HepG2 (cell line): ENCODE results near the gene TMEFF2. TPM values are rescaled to one million over a fixed set of nuclear protein-coding genes. Genes with fewer than 3 reads are reported as not detected.

Experiments
- ATAC-seq: fragments of 200-7000 bp; cut with Tn5 transposase; 3 replicates; pipeline ENCODE4 v1.9.1; 2020; ENCODE audit warnings: mild to moderate bottlenecking, moderate library complexity
- BruUV-seq: library from RNA; stranded (reverse); fragments of 400-500 nt; replicated peaks from 2 replicates; lab custom pipeline; 2021; lab: Mats Ljungman, UMichigan
- CTCF ChIA-PET: fragments of 300-600 bp; formaldehyde crosslinking; extraction: SDS; loops from one replicate; lab custom pipeline; 2021; ENCODE audit warnings: low total read pairs, inconsistent platforms, low intra/inter-chr PET ratio; lab: Yijun Ruan, JAX
- POLR2A ChIA-PET: fragments of 350-600 bp; sonication (Branson Sonifier 250); formaldehyde crosslinking; loops from one replicate; lab custom pipeline; 2020; ENCODE audit warnings: antibody characterized with exemption, inconsistent platforms; lab: Yijun Ruan, JAX
- DNase-seq: peaks from one replicate; pipeline ENCODE4 v3.0.0-alpha.2; 2015; ENCODE audit warnings: low spot score
- FAIRE-seq: peaks from 3 replicates; lab custom pipeline; 2011; peaks lifted over from hg19 to GRCh38; lab: Jason Lieb, UNC
- H2AFZ ChIP-seq: one replicate; pipeline ENCODE4 v1.6.1; 2011; ENCODE audit warnings: low read length, inconsistent platforms
- H3K27ac ChIP-seq: fragments of 300-600 bp; 3 replicates; pipeline ENCODE4 v1.8.0; 2011; ENCODE audit warnings: mixed run types, mild to moderate bottlenecking, mixed read lengths, low read length, inconsistent platforms; ENCODE audit not compliant: insufficient read depth; ENCODE audit errors: extremely low read length
- H3K27me3 ChIP-seq, 2 experiments: fragments of 200-600 bp in 1 of 2; 2 replicates in 1 of 2; 3 replicates in 1 of 2; pipeline versions ENCODE4 v1.6.0 to v1.8.0; 2011; ENCODE audit warnings: low read length in 2 of 2, mild to moderate bottlenecking in 2 of 2, moderate library complexity in 2 of 2, inconsistent platforms in 1 of 2; ENCODE audit not compliant: insufficient read depth in 2 of 2, control insufficient read depth in 1 of 2
- H3K36me3 ChIP-seq, 2 experiments: fragments of 200-600 bp in 1 of 2; replicated peaks in 1 of 2; 2 replicates in 1 of 2; 3 replicates in 1 of 2; pipeline versions ENCODE4 v1.5.1 to v1.8.0; 2011; ENCODE audit warnings: low read length in 2 of 2, inconsistent platforms in 1 of 2; ENCODE audit not compliant: insufficient read depth in 2 of 2, control insufficient read depth in 1 of 2
- H3K4me1 ChIP-seq: 2 replicates; pipeline ENCODE4 v1.5.1; 2012; ENCODE audit warnings: low read length, inconsistent platforms; ENCODE audit not compliant: insufficient read depth
- H3K4me2 ChIP-seq: 2 replicates; pipeline ENCODE4 v1.6.0; 2011; ENCODE audit warnings: low read depth, low read length, inconsistent platforms
- H3K4me3 ChIP-seq, 3 experiments: fragments of 200-600 bp in 1 of 3; sonication (generic), shearing (Covaris generic) in 1 of 3; replicated peaks in 1 of 3; 2 replicates each; pipeline ENCODE4 v1.5.1; 2011 to 2016; ENCODE audit warnings: low read length in 3 of 3, inconsistent platforms in 2 of 3, low read depth in 2 of 3, mild to moderate bottlenecking in 2 of 3, control low read depth in 1 of 3, mixed read lengths in 1 of 3; ENCODE audit not compliant: insufficient read depth in 1 of 3
- H3K79me2 ChIP-seq: one replicate; pipeline ENCODE4 v1.6.1; 2011; ENCODE audit warnings: low read length, inconsistent platforms; ENCODE audit not compliant: insufficient read depth
- H3K9ac ChIP-seq: 2 replicates; pipeline ENCODE4 v1.6.0; 2011; ENCODE audit warnings: mild to moderate bottlenecking, low read depth, low read length, inconsistent platforms; ENCODE audit not compliant: insufficient read depth
- H3K9me3 ChIP-seq: 2 replicates; pipeline ENCODE4 v1.5.1; 2012; ENCODE audit warnings: mild to moderate bottlenecking, low read length
- H4K20me1 ChIP-seq: 2 replicates; pipeline ENCODE4 v1.6.0; 2011; ENCODE audit warnings: inconsistent platforms, mild to moderate bottlenecking, low read length, moderate library complexity; ENCODE audit not compliant: insufficient read depth
- CEBPG ChIP-seq: IDR thresholded peaks from 2 replicates; pipeline ENCODE4 v1.6.1; 2016
- GATAD1 ChIP-seq: IDR thresholded peaks from 2 replicates; pipeline ENCODE4 v1.6.1; 2016; ENCODE audit warnings: missing genetic modification reagents, missing compliant biosample characterization
- JDP2 ChIP-seq: sonication (generic); formaldehyde crosslinking; IDR thresholded peaks from 2 replicates; pipeline ENCODE4 v1.8.1; 2022; ENCODE audit warnings: missing genetic modification reagents, borderline replicate concordance
- LCORL ChIP-seq, 2 experiments: fragments of 450-650 bp in 1 of 2; sonication (generic) in 1 of 2; formaldehyde crosslinking in 1 of 2; IDR thresholded peaks; 2 replicates each; pipeline versions ENCODE4 v1.5.0 to v1.6.1; 2017 to 2020; ENCODE audit warnings: antibody characterized with exemption in 1 of 2, missing genetic modification reagents in 1 of 2
- NFE2 ChIP-seq: sonication (generic); formaldehyde crosslinking; IDR thresholded peaks from 2 replicates; pipeline ENCODE4 v1.4.0; 2020; ENCODE audit warnings: missing genetic modification reagents
- RXRB ChIP-seq: IDR thresholded peaks from 2 replicates; pipeline ENCODE4 v1.6.1; 2016; ENCODE audit warnings: borderline replicate concordance, missing genetic modification reagents, missing compliant biosample characterization
- SP2 ChIP-seq: sonication (generic); formaldehyde crosslinking; IDR thresholded peaks from 2 replicates; pipeline ENCODE4 v1.5.1; 2020; ENCODE audit warnings: mild to moderate bottlenecking, missing genetic modification reagents
- STAG1 ChIP-seq: sonication (generic); formaldehyde crosslinking; IDR thresholded peaks from 2 replicates; pipeline ENCODE4 v1.4.0; 2020; ENCODE audit warnings: missing genetic modification reagents
- TEAD2 ChIP-seq: sonication (generic); formaldehyde crosslinking; IDR thresholded peaks from 2 replicates; pipeline ENCODE4 v1.9.0; 2021; ENCODE audit warnings: missing genetic modification reagents
- ZFAT ChIP-seq: sonication (generic); formaldehyde crosslinking; conservative IDR thresholded peaks from 2 replicates; pipeline ENCODE4 v1.8.1; 2023; ENCODE audit warnings: missing genetic modification reagents, inconsistent platforms
- ZNF292 ChIP-seq: sonication (generic); formaldehyde crosslinking; IDR thresholded peaks from 2 replicates; pipeline ENCODE4 v1.8.1; 2022; ENCODE audit warnings: mild to moderate bottlenecking, low read depth, missing genetic modification reagents, borderline replicate concordance
- ZNF530 ChIP-seq: sonication (generic); formaldehyde crosslinking; IDR thresholded peaks from 2 replicates; pipeline ENCODE4 v1.5.0; 2020; ENCODE audit warnings: low read depth, mild to moderate bottlenecking, missing genetic modification reagents
- ZNF598 ChIP-seq: sonication (generic); formaldehyde crosslinking; IDR thresholded peaks from 2 replicates; pipeline ENCODE4 v1.5.1; 2020; ENCODE audit warnings: mild to moderate bottlenecking, missing genetic modification reagents, borderline replicate concordance
- ZNF775 ChIP-seq: sonication (generic); formaldehyde crosslinking; IDR thresholded peaks from 2 replicates; pipeline ENCODE4 v1.4.0; 2020; ENCODE audit warnings: missing genetic modification reagents, mild to moderate bottlenecking, moderate library complexity, borderline replicate concordance
- ZNF839 ChIP-seq: sonication (generic); formaldehyde crosslinking; IDR thresholded peaks from 2 replicates; pipeline ENCODE4 v1.4.0; 2020; ENCODE audit warnings: missing genetic modification reagents, mild to moderate bottlenecking, borderline replicate concordance
- WGBS: methylation state at CpG from one replicate; pipeline ENCODE4 v1.1.6; 2017; ENCODE audit warnings: low lambda C conversion rate; 5-methylcytosine and 5-hydroxymethylcytosine counted together
- in situ Hi-C: cut with HindIII; loops from 2 replicates; pipeline ENCODE4 v1.10.0; 2017; ENCODE audit warnings: low pct_unique_long_range_greater_than_20kb; ENCODE audit not compliant: extremely low pct_ligation_motif_present
- intact Hi-C: fragments of 100-400 bp; cut with micrococcal nuclease; formaldehyde crosslinking; loops from one replicate; pipeline ENCODE4 v1.10.0; 2022; ENCODE audit not compliant: unreplicated experiment
- polyA plus RNA-seq, 8 experiments: library from polyadenylated mRNA; depleted of rRNA in 3 of 8; stranded (reverse) in 7 of 8; unstranded in 1 of 8; fragments of >200 nt; fragmentation: Illumina TruSeq in 4 of 8; extraction: Trizol in 4 of 8; gene quantifications; 2 replicates each; pipeline versions ENCODE4 v1.2.1 to v1.2.3, GENCODE V29; 2011 to 2016; ENCODE audit warnings: low read depth in 4 of 8, missing spikeins in 1 of 8, mixed read lengths in 1 of 8; ENCODE audit not compliant: insufficient read depth in 1 of 8
- total RNA-seq, 5 experiments: library from RNA; depleted of rRNA; stranded (reverse); fragments of >200 nt; fragmentation: Illumina TruSeq; extraction: Trizol; gene quantifications; 2 replicates each; pipeline ENCODE4 v1.2.3, GENCODE V29; 2016; ENCODE audit warnings: low read depth in 1 of 5
- TF ChIP-seq, protein P1 (sequence below): sonication (generic); formaldehyde crosslinking; IDR thresholded peaks from 2 replicates; pipeline ENCODE4 v1.5.1; 2020; ENCODE audit warnings: missing genetic modification reagents, mild to moderate bottlenecking, borderline replicate concordance
- TF ChIP-seq, protein P2 (sequence below): sonication (generic); formaldehyde crosslinking; IDR thresholded peaks from 2 replicates; pipeline ENCODE4 v1.5.0; 2020; ENCODE audit warnings: mild to moderate bottlenecking, missing genetic modification reagents

The TMEFF2 gene
- total and polyA plus RNA-seq, 2 of the 13 experiments (the other 11 are each of a cell fraction or from before 2014, with no cell fraction given): not detected

DNA sequence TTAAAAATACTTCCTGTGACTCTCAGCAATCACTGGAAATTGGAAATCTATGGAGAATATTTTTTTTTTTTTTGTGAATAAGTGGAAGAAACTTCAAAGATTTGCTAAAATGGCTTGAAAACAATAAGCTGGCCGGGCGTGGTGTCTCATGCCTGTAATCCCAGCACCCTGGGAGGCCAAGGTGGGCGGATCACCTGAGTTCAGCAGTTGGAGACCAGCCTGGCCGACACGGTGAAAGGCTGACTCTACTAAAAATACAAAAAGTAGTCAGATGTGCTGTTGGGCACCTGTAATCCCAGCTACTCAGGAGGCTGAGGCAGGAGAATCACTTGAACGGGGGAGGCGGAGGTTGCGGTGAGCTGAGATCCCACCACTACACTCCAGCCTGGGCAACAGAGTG, 192.3 kb downstream of the TMEFF2 start (continued):
- TF ChIP-seq JDP2 (CRISPR knock-in tag) (no peak), TEAD2 (CRISPR knock-in tag) (no peak), CEBPG (no peak), ZNF598 (CRISPR knock-in tag) (no peak), ZNF530 (CRISPR knock-in tag) (no peak), ZFAT (CRISPR knock-in tag) (no peak), ZNF292 (CRISPR knock-in tag) (no peak), SP2 (CRISPR knock-in tag) (no peak)

DNA sequence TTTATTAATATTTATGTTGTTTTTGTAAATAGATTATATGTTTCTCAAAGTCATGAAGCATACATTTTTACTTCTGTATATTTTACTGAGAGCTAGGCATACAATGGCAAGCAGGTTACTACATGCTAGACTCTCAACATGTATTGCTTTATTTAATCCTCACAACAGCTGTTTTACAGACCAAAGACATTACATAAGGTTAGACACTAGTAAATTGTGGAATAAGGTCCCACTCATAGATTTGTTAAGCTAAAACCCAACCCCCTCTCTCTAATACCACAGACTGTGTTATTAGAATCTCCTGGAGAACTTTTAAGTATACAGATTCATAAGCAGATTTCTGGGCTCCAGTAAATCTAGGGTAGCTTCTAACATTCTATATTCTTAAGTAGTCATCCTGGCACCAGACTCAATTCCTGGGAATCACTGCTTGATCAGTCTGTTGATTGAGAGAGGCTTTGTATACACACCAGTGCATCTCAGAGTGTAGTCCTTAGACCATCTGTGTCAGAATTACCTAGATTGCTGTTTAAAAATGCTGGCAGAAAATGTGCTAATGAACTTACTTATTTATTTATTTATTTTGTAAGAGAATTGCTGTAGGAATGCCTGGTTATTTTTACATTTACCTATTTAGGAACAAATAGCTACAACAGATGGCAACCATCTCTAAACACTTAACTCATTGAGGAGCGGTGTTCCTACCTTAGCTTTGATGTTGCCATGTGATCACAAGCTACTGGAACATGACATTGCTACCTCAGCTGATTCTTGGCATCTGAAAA, 194.3 kb downstream of the TMEFF2 start:
- CTCF ChIA-PET: no interaction called here
- ATAC-seq: no peak
- POLR2A ChIA-PET: no interaction called here
- Histone ChIP-seq H3K27me3 (no peaks in the 10 kb centered on the region), H3K36me3 (no peaks in the 10 kb centered on the region), H3K4me1 (peaks cover 12% of the 10 kb centered on the region), H3K9ac (no peak overlapping the region), H3K9me3 (no peaks in the 10 kb centered on the region), H3K79me2 (no peaks in the 10 kb centered on the region), H3K4me2 (no peak overlapping the region), H3K4me3 (no peak overlapping the region), H4K20me1 (no peaks in the 10 kb centered on the region), H3K27ac (no peak overlapping the region), H2AFZ (no peak overlapping the region)
- 33% methylated on average over 1 of the region's 1 CpG for WGBS
- in situ Hi-C loops: no loop called here
- intact Hi-C loops: no loop called here
- no TSS peak for BruUV-seq
- no peak for DNase-seq
- no peak for FAIRE-seq
- no peak for TF ChIP-seq LCORL (IDR thresholded peaks at IDR 0.05)
- TF ChIP-seq LCORL (CRISPR knock-in tag; IDR thresholded peaks at IDR 0.05): no peak
- no peak for TF ChIP-seq NFE2 (CRISPR knock-in tag)
- TF ChIP-seq STAG1 (CRISPR knock-in tag): no peak
- TF ChIP-seq GATAD1 (CRISPR knock-in tag): no peak
- no peak for TF ChIP-seq ZNF775 (CRISPR knock-in tag)
- no peak for TF ChIP-seq RXRB
- no peak for TF ChIP-seq ZNF839
- TF ChIP-seq, protein P1, sequence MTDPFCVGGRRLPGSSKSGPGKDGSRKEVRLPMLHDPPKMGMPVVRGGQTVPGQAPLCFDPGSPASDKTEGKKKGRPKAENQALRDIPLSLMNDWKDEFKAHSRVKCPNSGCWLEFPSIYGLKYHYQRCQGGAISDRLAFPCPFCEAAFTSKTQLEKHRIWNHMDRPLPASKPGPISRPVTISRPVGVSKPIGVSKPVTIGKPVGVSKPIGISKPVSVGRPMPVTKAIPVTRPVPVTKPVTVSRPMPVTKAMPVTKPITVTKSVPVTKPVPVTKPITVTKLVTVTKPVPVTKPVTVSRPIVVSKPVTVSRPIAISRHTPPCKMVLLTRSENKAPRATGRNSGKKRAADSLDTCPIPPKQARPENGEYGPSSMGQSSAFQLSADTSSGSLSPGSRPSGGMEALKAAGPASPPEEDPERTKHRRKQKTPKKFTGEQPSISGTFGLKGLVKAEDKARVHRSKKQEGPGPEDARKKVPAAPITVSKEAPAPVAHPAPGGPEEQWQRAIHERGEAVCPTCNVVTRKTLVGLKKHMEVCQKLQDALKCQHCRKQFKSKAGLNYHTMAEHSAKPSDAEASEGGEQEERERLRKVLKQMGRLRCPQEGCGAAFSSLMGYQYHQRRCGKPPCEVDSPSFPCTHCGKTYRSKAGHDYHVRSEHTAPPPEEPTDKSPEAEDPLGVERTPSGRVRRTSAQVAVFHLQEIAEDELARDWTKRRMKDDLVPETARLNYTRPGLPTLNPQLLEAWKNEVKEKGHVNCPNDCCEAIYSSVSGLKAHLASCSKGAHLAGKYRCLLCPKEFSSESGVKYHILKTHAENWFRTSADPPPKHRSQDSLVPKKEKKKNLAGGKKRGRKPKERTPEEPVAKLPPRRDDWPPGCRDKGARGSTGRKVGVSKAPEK (CRISPR knock-in tag): no peak
- TF ChIP-seq, protein P2, sequence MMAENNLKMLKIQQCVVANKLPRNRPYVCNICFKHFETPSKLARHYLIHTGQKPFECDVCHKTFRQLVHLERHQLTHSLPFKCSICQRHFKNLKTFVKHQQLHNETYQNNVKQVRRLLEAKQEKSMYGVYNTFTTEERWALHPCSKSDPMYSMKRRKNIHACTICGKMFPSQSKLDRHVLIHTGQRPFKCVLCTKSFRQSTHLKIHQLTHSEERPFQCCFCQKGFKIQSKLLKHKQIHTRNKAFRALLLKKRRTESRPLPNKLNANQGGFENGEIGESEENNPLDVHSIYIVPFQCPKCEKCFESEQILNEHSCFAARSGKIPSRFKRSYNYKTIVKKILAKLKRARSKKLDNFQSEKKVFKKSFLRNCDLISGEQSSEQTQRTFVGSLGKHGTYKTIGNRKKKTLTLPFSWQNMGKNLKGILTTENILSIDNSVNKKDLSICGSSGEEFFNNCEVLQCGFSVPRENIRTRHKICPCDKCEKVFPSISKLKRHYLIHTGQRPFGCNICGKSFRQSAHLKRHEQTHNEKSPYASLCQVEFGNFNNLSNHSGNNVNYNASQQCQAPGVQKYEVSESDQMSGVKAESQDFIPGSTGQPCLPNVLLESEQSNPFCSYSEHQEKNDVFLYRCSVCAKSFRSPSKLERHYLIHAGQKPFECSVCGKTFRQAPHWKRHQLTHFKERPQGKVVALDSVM (CRISPR knock-in tag): no peak
